HEK293 (cell line): ENCODE data around the gene RFX2.

Experiments used
- CTCF ChIA-PET: fragments of 350-600 bp; formaldehyde crosslinking; extraction: SDS; loops from one replicate; lab custom pipeline; 2021; ENCODE audit warnings: antibody characterized with exemption; lab: Yijun Ruan, JAX
- POLR2A ChIA-PET: fragments of 300-600 bp; formaldehyde crosslinking; extraction: SDS; loops from one replicate; lab custom pipeline; 2020; ENCODE audit warnings: antibody characterized with exemption, inconsistent platforms; lab: Yijun Ruan, JAX
- H3K27ac ChIP-seq: fragments of 200-500 bp; sonication (Bioruptor generic); 2 replicates; pipeline ENCODE4 v1.5.1; 2014; ENCODE audit warnings: low read depth, low read length, control low read depth, inconsistent platforms; ENCODE audit errors: extremely low read depth
- H3K36me3 ChIP-seq, 2 experiments: fragments of 200-500 bp in 1 of 2; sonication (Bioruptor generic) in 1 of 2; 1 replicate in 1 of 2; 2 replicates in 1 of 2; pipeline ENCODE4 v1.5.1; 2014 to 2017; ENCODE audit warnings: inconsistent platforms in 2 of 2, low read length in 2 of 2; ENCODE audit not compliant: control insufficient read depth in 2 of 2, insufficient read depth in 1 of 2
- H3K4me1 ChIP-seq: fragments of 200-500 bp; sonication (Bioruptor generic); 2 replicates; pipeline ENCODE4 v1.5.1; 2014; ENCODE audit warnings: mild to moderate bottlenecking, low read length, inconsistent platforms; ENCODE audit not compliant: control insufficient read depth, insufficient read depth
- H3K4me3 ChIP-seq: 2 replicates; pipeline ENCODE4 v1.5.1; 2011; ENCODE audit warnings: low read depth, mild to moderate bottlenecking, control low read depth, low read length, moderate library complexity
- H3K9me3 ChIP-seq: fragments of 200-500 bp; sonication (Bioruptor generic); 2 replicates; pipeline ENCODE4 v1.5.1; 2014; ENCODE audit warnings: low read depth, low read length, inconsistent platforms; ENCODE audit not compliant: control insufficient read depth, insufficient read depth
- EGR2 ChIP-seq: fragments of 450-650 bp; formaldehyde crosslinking; IDR thresholded peaks from 2 replicates; pipeline ENCODE4 v1.5.1; 2016; ENCODE audit warnings: low read depth, missing biosample characterization, missing genetic modification characterization
- ELK4 ChIP-seq: IDR thresholded peaks from 2 replicates; pipeline ENCODE4 v1.6.1; 2011; ENCODE audit warnings: mild to moderate bottlenecking, low read depth, low read length, borderline replicate concordance
- FEZF1 ChIP-seq: fragments of 450-650 bp; formaldehyde crosslinking; IDR thresholded peaks from 2 replicates; pipeline ENCODE4 v1.5.1; 2016; ENCODE audit warnings: missing biosample characterization, missing genetic modification characterization
- HOXA7 ChIP-seq: sonication (generic); formaldehyde crosslinking; IDR thresholded peaks from 2 replicates; pipeline ENCODE4 v1.8.1; 2022; ENCODE audit warnings: missing genetic modification reagents, borderline replicate concordance
- HOXC10 ChIP-seq: sonication (generic); formaldehyde crosslinking; IDR thresholded peaks from 2 replicates; pipeline ENCODE4 v1.8.1; 2023; ENCODE audit warnings: mild to moderate bottlenecking, missing genetic modification reagents
- KLF10 ChIP-seq: fragments of 450-650 bp; IDR thresholded peaks from 2 replicates; pipeline ENCODE4 v1.5.1; 2018; ENCODE audit warnings: missing biosample characterization, mild to moderate bottlenecking, missing genetic modification characterization
- MYNN ChIP-seq: fragments of 450-650 bp; formaldehyde crosslinking; IDR thresholded peaks from 2 replicates; pipeline ENCODE4 v1.5.1; 2016; ENCODE audit warnings: missing biosample characterization, missing genetic modification characterization, borderline replicate concordance
- OSR2 ChIP-seq: fragments of 450-650 bp; formaldehyde crosslinking; IDR thresholded peaks from 2 replicates; pipeline ENCODE4 v1.5.1; 2016; ENCODE audit warnings: missing biosample characterization, missing genetic modification characterization
- PRDM4 ChIP-seq: fragments of 450-650 bp; formaldehyde crosslinking; IDR thresholded peaks from 2 replicates; pipeline ENCODE4 v1.5.1; 2017; ENCODE audit warnings: missing biosample characterization, missing genetic modification characterization
- PRDM6 ChIP-seq: fragments of 450-650 bp; formaldehyde crosslinking; IDR thresholded peaks from 2 replicates; pipeline ENCODE4 v1.5.1; 2017; ENCODE audit warnings: missing biosample characterization, missing genetic modification characterization
- YY1 ChIP-seq: fragments of 450-650 bp; formaldehyde crosslinking; IDR thresholded peaks from 2 replicates; pipeline ENCODE4 v1.5.1; 2018; ENCODE audit warnings: missing biosample characterization, missing genetic modification characterization
- ZNF157 ChIP-seq: fragments of 450-650 bp; formaldehyde crosslinking; IDR thresholded peaks from 2 replicates; pipeline ENCODE4 v1.5.1; 2016; ENCODE audit warnings: missing biosample characterization, missing genetic modification characterization
- ZNF174 ChIP-seq: fragments of 450-650 bp; formaldehyde crosslinking; IDR thresholded peaks from 2 replicates; pipeline ENCODE4 v1.5.0; 2017; ENCODE audit warnings: missing biosample characterization, mild to moderate bottlenecking, missing genetic modification characterization
- ZNF302 ChIP-seq: fragments of 450-650 bp; formaldehyde crosslinking; IDR thresholded peaks from 2 replicates; pipeline ENCODE4 v1.5.1; 2016; ENCODE audit warnings: missing biosample characterization, missing genetic modification characterization, low read depth
- ZNF311 ChIP-seq: fragments of 450-650 bp; formaldehyde crosslinking; IDR thresholded peaks from 2 replicates; pipeline ENCODE4 v1.5.1; 2017; ENCODE audit warnings: missing biosample characterization, missing genetic modification characterization, borderline replicate concordance
- ZNF335 ChIP-seq: fragments of 450-650 bp; formaldehyde crosslinking; conservative IDR thresholded peaks from 2 replicates; pipeline ENCODE4 v1.5.1; 2016; ENCODE audit warnings: missing biosample characterization, missing genetic modification characterization
- ZNF366 ChIP-seq: fragments of 450-650 bp; formaldehyde crosslinking; conservative IDR thresholded peaks from 2 replicates; pipeline ENCODE4 v1.5.1; 2016; ENCODE audit warnings: missing biosample characterization, missing genetic modification characterization
- ZNF391 ChIP-seq: fragments of 450-650 bp; formaldehyde crosslinking; IDR thresholded peaks from 2 replicates; pipeline ENCODE4 v1.5.1; 2016; ENCODE audit warnings: low read depth, missing biosample characterization, missing genetic modification characterization, borderline replicate concordance
- ZNF48 ChIP-seq: fragments of 450-650 bp; formaldehyde crosslinking; IDR thresholded peaks from 2 replicates; pipeline ENCODE4 v1.5.1; 2016; ENCODE audit warnings: missing biosample characterization, missing genetic modification characterization
- ZNF529 ChIP-seq: fragments of 450-650 bp; formaldehyde crosslinking; IDR thresholded peaks from 2 replicates; pipeline ENCODE4 v1.5.1; 2017; ENCODE audit warnings: missing genetic modification characterization, missing biosample characterization; ENCODE audit not compliant: insufficient replicate concordance
- ZNF585B ChIP-seq: fragments of 450-650 bp; formaldehyde crosslinking; IDR thresholded peaks from 2 replicates; pipeline ENCODE4 v1.5.1; 2016; ENCODE audit warnings: missing biosample characterization, missing genetic modification characterization
- ZNF600 ChIP-seq: fragments of 450-650 bp; formaldehyde crosslinking; IDR thresholded peaks from 2 replicates; pipeline ENCODE4 v1.5.1; 2016; ENCODE audit warnings: missing biosample characterization, missing genetic modification characterization
- ZNF624 ChIP-seq: fragments of 450-650 bp; formaldehyde crosslinking; IDR thresholded peaks from 2 replicates; pipeline ENCODE4 v1.5.1; 2017; ENCODE audit warnings: missing biosample characterization, missing genetic modification characterization
- ZNF629 ChIP-seq: fragments of 450-650 bp; formaldehyde crosslinking; IDR thresholded peaks from 2 replicates; pipeline ENCODE4 v1.5.1; 2017; ENCODE audit warnings: missing biosample characterization, missing genetic modification characterization
- ZNF654 ChIP-seq: fragments of 450-650 bp; formaldehyde crosslinking; IDR thresholded peaks from 2 replicates; pipeline ENCODE4 v1.5.1; 2016; ENCODE audit warnings: low read depth, missing biosample characterization, missing genetic modification characterization
- ZNF776 ChIP-seq: fragments of 450-650 bp; formaldehyde crosslinking; IDR thresholded peaks from 2 replicates; pipeline ENCODE4 v1.5.0; 2017; ENCODE audit warnings: missing biosample characterization, missing genetic modification characterization, borderline replicate concordance
- ZSCAN16 ChIP-seq: fragments of 450-650 bp; formaldehyde crosslinking; IDR thresholded peaks from 2 replicates; pipeline ENCODE4 v1.5.1; 2016; ENCODE audit warnings: missing biosample characterization, missing genetic modification characterization
- ZSCAN18 ChIP-seq: fragments of 450-650 bp; formaldehyde crosslinking; IDR thresholded peaks from 2 replicates; pipeline ENCODE4 v1.5.1; 2016; ENCODE audit warnings: missing biosample characterization, missing genetic modification characterization
- ZSCAN5A ChIP-seq: fragments of 450-650 bp; formaldehyde crosslinking; IDR thresholded peaks from 2 replicates; pipeline ENCODE4 v1.5.1; 2016; ENCODE audit warnings: missing biosample characterization, missing genetic modification characterization
- ZXDB ChIP-seq: fragments of 450-650 bp; formaldehyde crosslinking; IDR thresholded peaks from 2 replicates; pipeline ENCODE4 v1.5.1; 2016; ENCODE audit warnings: missing biosample characterization, missing genetic modification characterization

RFX2 gene

GRCh38 chr19:5987077-5987818 is 123.1 kb downstream of the RFX2 start:
- ChIA-PET POLR2A (interaction anchor here (0.7 to 1.5 kb wide), 4 partner anchors 9 to 88 kb away, joined by 3 to 6 read pairs (median 4); partner anchors contain the start of gene RANBP3), CTCF (interaction anchor here (0.6 to 8.4 kb wide), 35 partner anchors 8 to 876 kb away, joined by 3 to 146 read pairs (median 4); partner anchors contain the start of gene FUT6)
- no peak overlapping the region for H3K27ac ChIP-seq
- H3K4me1 ChIP-seq, result no peaks in the 10 kb centered on the region
- peak overlapping the region; percentile 23 for H3K4me3 ChIP-seq
- no peaks in the 10 kb centered on the region for H3K36me3 ChIP-seq
- H3K9me3 ChIP-seq, result no peaks in the 10 kb centered on the region
- TF ChIP-seq FEZF1 (tag by site-specific recombination) (no peak), ZNF629 (0 out of 2 replicates have a peak, but pooled peaks have one; percentile 15), YY1 (tag by site-specific recombination) (no peak), ZNF600 (no peak), EGR2 (no peak), ZSCAN16 (no peak), ZXDB (no peak), ZNF302 (tag by site-specific recombination) (no peak), ZNF157 (tag by site-specific recombination) (no peak), ZNF654 (peak; percentile 93), KLF10 (tag by site-specific recombination) (no peak), ZNF585B (no peak), ZNF174 (tag by site-specific recombination) (no peak), ZNF311 (no peak), ELK4 (no peak), ZNF391 (no peak; the same call in 1 of the 2 replicates), ZNF335 (tag by site-specific recombination) (0 out of 2 replicates have a peak, but pooled peaks have one; percentile 8), ZNF624 (tag by site-specific recombination) (no peak), HOXC10 (CRISPR knock-in tag) (no peak), ZNF366 (tag by site-specific recombination) (0 out of 2 replicates have a peak, but pooled peaks have one; percentile 23), ZNF529 (tag by site-specific recombination) (no peak), ZNF776 (tag by site-specific recombination) (no peak), ZSCAN5A (tag by site-specific recombination) (no peak), HOXA7 (no peak), MYNN (tag by site-specific recombination) (no peak), ZNF48 (tag by site-specific recombination) (no peak), OSR2 (0 out of 2 replicates have a peak, but pooled peaks have one; percentile 28), PRDM4 (tag by site-specific recombination) (no peak), ZSCAN18 (tag by site-specific recombination) (no peak), PRDM6 (no peak)
